Testis (tissue), 2 donors: Measurements from ENCODE around the gene GBF1.

ENCODE experiments used
- POLR2A ChIP-seq: fragments of 450-650 bp; IDR thresholded peaks from one replicate; pipeline ENCODE4 v1.6.1; 2017; ENCODE audit warnings: antibody characterized with exemption, mild to moderate bottlenecking, moderate library complexity
- TF ChIP-seq, protein P1 (sequence below), 3 experiments: fragments of 450-650 bp in 2 of 3; fragments of 200-600 bp in 1 of 3; sonication (generic) in 1 of 3; IDR thresholded peaks; one replicate each; pipeline ENCODE4 v1.5.1; 2016 to 2019; ENCODE audit warnings: antibody characterized with exemption in 3 of 3, mild to moderate bottlenecking in 2 of 3, moderate library complexity in 1 of 3

GRCh38 chr10:102420714-102421506 is 175.6 kb downstream of the GBF1 start, which contains the start of gene FBXL15:
- TF ChIP-seq, protein P1, sequence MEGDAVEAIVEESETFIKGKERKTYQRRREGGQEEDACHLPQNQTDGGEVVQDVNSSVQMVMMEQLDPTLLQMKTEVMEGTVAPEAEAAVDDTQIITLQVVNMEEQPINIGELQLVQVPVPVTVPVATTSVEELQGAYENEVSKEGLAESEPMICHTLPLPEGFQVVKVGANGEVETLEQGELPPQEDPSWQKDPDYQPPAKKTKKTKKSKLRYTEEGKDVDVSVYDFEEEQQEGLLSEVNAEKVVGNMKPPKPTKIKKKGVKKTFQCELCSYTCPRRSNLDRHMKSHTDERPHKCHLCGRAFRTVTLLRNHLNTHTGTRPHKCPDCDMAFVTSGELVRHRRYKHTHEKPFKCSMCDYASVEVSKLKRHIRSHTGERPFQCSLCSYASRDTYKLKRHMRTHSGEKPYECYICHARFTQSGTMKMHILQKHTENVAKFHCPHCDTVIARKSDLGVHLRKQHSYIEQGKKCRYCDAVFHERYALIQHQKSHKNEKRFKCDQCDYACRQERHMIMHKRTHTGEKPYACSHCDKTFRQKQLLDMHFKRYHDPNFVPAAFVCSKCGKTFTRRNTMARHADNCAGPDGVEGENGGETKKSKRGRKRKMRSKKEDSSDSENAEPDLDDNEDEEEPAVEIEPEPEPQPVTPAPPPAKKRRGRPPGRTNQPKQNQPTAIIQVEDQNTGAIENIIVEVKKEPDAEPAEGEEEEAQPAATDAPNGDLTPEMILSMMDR (IDR thresholded peaks at IDR 0.05): peak in 1 of 3 experiments; percentile 41
- no peak for TF ChIP-seq POLR2A
